ENCODE results near the gene MTIF2. TPM values are rescaled to one million over a fixed set of nuclear protein-coding genes. Genes with fewer than 3 reads are reported as not detected.
"Not testable (repeated sequence)": the region's sequence is repeated elsewhere in the genome, so short reads cannot be mapped to it uniquely, and the experiment has no call there.

The MTIF2 gene
- total and polyA plus RNA-seq, 2 donors (not counting 1 experiment from before 2014, with no cell fraction given) = 22.8 to 54.0 TPM

DNA sequence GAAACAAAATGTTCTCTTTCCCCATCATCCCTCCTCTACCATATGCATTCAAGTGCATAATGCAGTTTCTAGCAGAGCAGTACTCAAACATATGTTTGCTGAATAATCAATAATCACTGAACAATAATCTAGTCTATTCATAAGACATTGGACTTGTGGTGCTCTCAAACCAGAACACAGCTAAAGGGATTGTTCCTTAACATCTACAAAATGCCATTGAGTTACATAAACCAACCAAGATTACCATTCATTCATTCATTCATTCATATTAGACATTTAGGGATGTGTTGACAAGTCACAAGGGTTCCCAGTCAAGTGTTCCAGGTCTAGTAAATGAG is 40.8 kb downstream of the MTIF2 start:
- TF ChIP-seq EZH2 (IDR thresholded peaks at IDR 0.05; ENCODE audit: low read length, missing control alignments) (no peak), CTCF (conservative IDR thresholded peaks at IDR 0.05 in 1 of 2, IDR thresholded peaks at IDR 0.05 in 1 of 2; ENCODE audit: low read depth in 1 of 2, low read length in 2 of 2) (no peak)
- H3K9me3 ChIP-seq (ENCODE audit: control insufficient read depth, insufficient read depth, low read depth, low read length) = no peaks in the 10 kb centered on the region
- no peaks in the 10 kb centered on the region for H3K27me3 ChIP-seq (ENCODE audit: control insufficient read depth, insufficient read depth, low read length)
- H2AFZ ChIP-seq (ENCODE audit: low read length) = no peak overlapping the region
- H3K79me2 ChIP-seq (ENCODE audit: control insufficient read depth, insufficient read depth, low read length) = peaks cover 23% of the 10 kb centered on the region
- no peaks in the 10 kb centered on the region for H3K4me1 ChIP-seq (ENCODE audit: control insufficient read depth, extremely low read depth, insufficient read depth, low read length)
- no peak overlapping the region for H3K27ac ChIP-seq (ENCODE audit: insufficient read depth, low read length)
- no peak overlapping the region for H3K4me3 ChIP-seq (replicated peaks in 1 of 4; ENCODE audit: control extremely low read depth in 1 of 4, insufficient read depth in 1 of 4, low read depth in 3 of 4, low read length in 4 of 4)
- DNase-seq (ENCODE audit: low read depth in 2 of 2) = no peak
- H3K36me3 ChIP-seq (ENCODE audit: control insufficient read depth, insufficient read depth, low read length) = no peaks in the 10 kb centered on the region
- H3K4me2 ChIP-seq (ENCODE audit: extremely low read depth, insufficient read depth, low read length) = no peak overlapping the region
- no peaks in the 10 kb centered on the region for H4K20me1 ChIP-seq (ENCODE audit: control insufficient read depth, extremely low read depth, insufficient read depth, low read length)
- H3K9ac ChIP-seq (ENCODE audit: insufficient read depth, low read length) = no peak overlapping the region

DNA sequence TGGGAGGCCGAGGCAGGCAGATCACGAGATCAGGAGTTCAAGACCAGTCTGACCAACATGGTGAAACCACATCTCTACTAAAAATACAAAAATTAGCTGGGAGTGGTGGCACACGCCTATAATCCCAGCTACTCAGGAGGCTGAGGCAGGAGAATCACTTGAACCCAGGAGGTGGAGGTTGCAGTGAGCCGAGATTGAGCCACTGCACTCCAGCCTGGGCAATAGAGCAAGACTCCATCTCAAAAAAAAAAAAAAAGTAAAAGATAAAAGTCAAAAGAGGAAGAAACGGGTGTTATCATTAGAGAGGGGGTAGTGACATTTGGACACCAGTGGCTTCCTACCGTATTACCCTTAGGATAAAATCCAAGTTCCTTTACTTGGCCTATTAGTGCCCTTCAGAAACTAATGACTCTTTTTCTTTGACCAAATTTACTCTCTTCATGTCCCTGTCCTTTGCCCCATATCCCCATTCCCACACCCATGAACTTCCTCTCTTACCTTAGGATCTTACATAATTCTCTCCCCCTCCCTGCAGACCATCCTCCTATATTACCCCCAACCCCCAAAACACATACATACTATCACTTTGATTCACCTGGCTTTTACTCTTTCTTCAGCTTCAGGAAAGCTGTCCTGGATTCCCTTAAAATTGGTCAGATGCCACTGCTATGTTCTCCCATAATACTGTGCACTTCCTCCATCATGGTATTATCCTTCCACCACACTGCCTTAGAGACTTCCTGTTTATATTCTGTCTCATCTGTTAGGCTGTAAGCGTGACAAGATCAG is 41.4 kb downstream of the MTIF2 start:
- H3K27ac ChIP-seq (ENCODE audit: insufficient read depth, low read length); H3K4me1 ChIP-seq (ENCODE audit: control insufficient read depth, extremely low read depth, insufficient read depth, low read length); H3K9ac ChIP-seq (ENCODE audit: insufficient read depth, low read length); H3K9me3 ChIP-seq (ENCODE audit: control insufficient read depth, insufficient read depth, low read depth, low read length); H4K20me1 ChIP-seq (ENCODE audit: control insufficient read depth, extremely low read depth, insufficient read depth, low read length); H3K36me3 ChIP-seq (ENCODE audit: control insufficient read depth, insufficient read depth, low read length); H3K4me2 ChIP-seq (ENCODE audit: extremely low read depth, insufficient read depth, low read length); H2AFZ ChIP-seq (ENCODE audit: low read length); H3K4me3 ChIP-seq (replicated peaks in 1 of 4; ENCODE audit: control extremely low read depth in 1 of 4, insufficient read depth in 1 of 4, low read depth in 3 of 4, low read length in 4 of 4); H3K27me3 ChIP-seq (ENCODE audit: control insufficient read depth, insufficient read depth, low read length): not testable (repeated sequence)
- peaks cover 18% of the 10 kb centered on the region for H3K79me2 ChIP-seq (ENCODE audit: control insufficient read depth, insufficient read depth, low read length)
- DNase-seq (ENCODE audit: low read depth in 2 of 2) = peak in 1 of 2 donors; percentile 43

- Histone ChIP-seq H3K4me3 (replicated peaks in 1 of 4; ENCODE audit: control extremely low read depth in 1 of 4, insufficient read depth in 1 of 4, low read depth in 3 of 4, low read length in 4 of 4) (no peak overlapping the region), H3K36me3 (ENCODE audit: control insufficient read depth, insufficient read depth, low read length) (no peaks in the 10 kb centered on the region), H3K79me2 (ENCODE audit: control insufficient read depth, insufficient read depth, low read length) (peaks cover 7% of the 10 kb centered on the region), H3K4me2 (ENCODE audit: extremely low read depth, insufficient read depth, low read length) (no peak overlapping the region), H3K27ac (ENCODE audit: insufficient read depth, low read length) (no peak overlapping the region), H2AFZ (ENCODE audit: low read length) (no peak overlapping the region), H3K9me3 (ENCODE audit: control insufficient read depth, insufficient read depth, low read depth, low read length) (no peaks in the 10 kb centered on the region), H3K4me1 (ENCODE audit: control insufficient read depth, extremely low read depth, insufficient read depth, low read length) (no peaks in the 10 kb centered on the region), H3K27me3 (ENCODE audit: control insufficient read depth, insufficient read depth, low read length) (no peaks in the 10 kb centered on the region), H3K9ac (ENCODE audit: insufficient read depth, low read length) (no peak overlapping the region), H4K20me1 (ENCODE audit: control insufficient read depth, extremely low read depth, insufficient read depth, low read length) (no peaks in the 10 kb centered on the region)
- no peak for DNase-seq (ENCODE audit: low read depth in 2 of 2)
- TF ChIP-seq EZH2 (IDR thresholded peaks at IDR 0.05; ENCODE audit: low read length, missing control alignments) (no peak), CTCF (conservative IDR thresholded peaks at IDR 0.05 in 1 of 2, IDR thresholded peaks at IDR 0.05 in 1 of 2; ENCODE audit: low read depth in 1 of 2, low read length in 2 of 2) (no peak)
Observed at GRCh38 chr2:55225481-55226020, 43.5 kb downstream of the MTIF2 start.

All from fibroblast of lung (primary cell).